SK-N-SH treated with all-trans-retinoic acid at 6 μM for 48 hours (cell line): ENCODE data around the gene STX18.
A peak's percentile ranks its signal among the peaks of the same experiment; 100 is the strongest.

ENCODE experiments used
- ATAC-seq: fragments of 200-7000 bp; cut with Tn5 transposase; 3 replicates; pipeline ENCODE4 v1.9.1; 2020; ENCODE audit warnings: mild to moderate bottlenecking, moderate library complexity
- ARNTL ChIP-seq: fragments of 450-650 bp; formaldehyde crosslinking; IDR thresholded peaks from 2 replicates; pipeline ENCODE4 v1.5.0; 2020; ENCODE audit warnings: low read depth, mild to moderate bottlenecking, moderate library complexity, borderline replicate concordance
- BACH2 ChIP-seq: fragments of 250-450 bp; sonication (Bioruptor Pico); IDR thresholded peaks from 2 replicates; pipeline ENCODE4 v1.9.0; 2021; ENCODE audit warnings: mild to moderate bottlenecking, borderline replicate concordance
- CSDC2 ChIP-seq: fragments of 250-450 bp; sonication (Bioruptor Pico); IDR thresholded peaks from 2 replicates; pipeline ENCODE4 v1.5.0; 2020; ENCODE audit warnings: mild to moderate bottlenecking, moderate library complexity
- ESRRG ChIP-seq: fragments of 250-450 bp; sonication (Bioruptor Pico); IDR thresholded peaks from 2 replicates; pipeline ENCODE4 v1.6.1; 2021; ENCODE audit warnings: mild to moderate bottlenecking
- GLIS3 ChIP-seq: fragments of 250-450 bp; sonication (Bioruptor Pico); IDR thresholded peaks from 2 replicates; pipeline ENCODE4 v1.5.0; 2020; ENCODE audit warnings: mild to moderate bottlenecking, moderate library complexity
- ISL1 ChIP-seq: fragments of 250-450 bp; sonication (Bioruptor Pico); IDR thresholded peaks from 2 replicates; pipeline ENCODE4 v2.1.2; 2022; ENCODE audit warnings: mild to moderate bottlenecking, moderate library complexity
- POU6F1 ChIP-seq: fragments of 250-450 bp; sonication (Bioruptor Pico); IDR thresholded peaks from 2 replicates; pipeline ENCODE4 v1.8.0; 2021; ENCODE audit warnings: low read depth, mild to moderate bottlenecking, moderate library complexity, borderline replicate concordance
- PPARA ChIP-seq: fragments of 250-450 bp; sonication (Bioruptor Pico); IDR thresholded peaks from 2 replicates; pipeline ENCODE4 v1.5.0; 2020; ENCODE audit warnings: mild to moderate bottlenecking, borderline replicate concordance
- RARB ChIP-seq: fragments of 250-450 bp; sonication (Bioruptor Pico); IDR thresholded peaks from 2 replicates; pipeline ENCODE4 v1.8.0; 2021; ENCODE audit warnings: mild to moderate bottlenecking, moderate library complexity
- SNAI2 ChIP-seq: fragments of 250-450 bp; sonication (Bioruptor Pico); IDR thresholded peaks from 2 replicates; pipeline ENCODE4 v1.5.0; 2020; ENCODE audit warnings: mild to moderate bottlenecking, moderate library complexity
- TCF4 ChIP-seq: fragments of 250-450 bp; sonication (Bioruptor Pico); IDR thresholded peaks from 2 replicates; pipeline ENCODE4 v1.8.0; 2021; ENCODE audit warnings: mild to moderate bottlenecking, moderate library complexity, borderline replicate concordance
- ZC3H10 ChIP-seq: fragments of 250-450 bp; sonication (Bioruptor Pico); IDR thresholded peaks from 2 replicates; pipeline ENCODE4 v1.5.1; 2021; ENCODE audit warnings: mild to moderate bottlenecking, moderate library complexity
- ZFP3 ChIP-seq: fragments of 250-450 bp; sonication (Bioruptor Pico); IDR thresholded peaks from 2 replicates; pipeline ENCODE4 v1.5.0; 2020; ENCODE audit warnings: mild to moderate bottlenecking, moderate library complexity
- ZFP30 ChIP-seq: fragments of 450-650 bp; formaldehyde crosslinking; IDR thresholded peaks from 2 replicates; pipeline ENCODE4 v1.5.0; 2022; ENCODE audit warnings: mild to moderate bottlenecking, moderate library complexity
- ZNF565 ChIP-seq: fragments of 450-650 bp; formaldehyde crosslinking; conservative IDR thresholded peaks from 2 replicates; pipeline ENCODE4 v1.5.0; 2020; ENCODE audit warnings: low read depth, mild to moderate bottlenecking, moderate library complexity
- ZNF70 ChIP-seq: fragments of 450-650 bp; formaldehyde crosslinking; IDR thresholded peaks from 2 replicates; pipeline ENCODE4 v1.5.0; 2020; ENCODE audit warnings: mild to moderate bottlenecking, moderate library complexity
- ZNF8 ChIP-seq: fragments of 450-650 bp; formaldehyde crosslinking; IDR thresholded peaks from 2 replicates; pipeline ENCODE4 v1.5.0; 2020; ENCODE audit warnings: mild to moderate bottlenecking, moderate library complexity
- TF ChIP-seq, protein P1 (sequence below): fragments of 250-450 bp; sonication (Bioruptor Pico); IDR thresholded peaks from 2 replicates; pipeline ENCODE4 v1.5.0; 2020; ENCODE audit warnings: mild to moderate bottlenecking, moderate library complexity
- TF ChIP-seq, protein P2 (sequence below): fragments of 250-450 bp; sonication (Bioruptor Pico); IDR thresholded peaks from 2 replicates; pipeline ENCODE4 v1.8.0; 2020; ENCODE audit warnings: mild to moderate bottlenecking, moderate library complexity, borderline replicate concordance
- TF ChIP-seq, protein P3 (sequence below): fragments of 250-450 bp; sonication (Bioruptor Pico); IDR thresholded peaks from 2 replicates; pipeline ENCODE4 v1.5.1; 2020; ENCODE audit warnings: low read depth, mild to moderate bottlenecking, moderate library complexity
- TF ChIP-seq, protein P4 (sequence below): fragments of 250-450 bp; sonication (Bioruptor Pico); IDR thresholded peaks from 2 replicates; pipeline ENCODE4 v1.5.1; 2021; ENCODE audit warnings: mild to moderate bottlenecking, moderate library complexity

Gene STX18

DNA sequence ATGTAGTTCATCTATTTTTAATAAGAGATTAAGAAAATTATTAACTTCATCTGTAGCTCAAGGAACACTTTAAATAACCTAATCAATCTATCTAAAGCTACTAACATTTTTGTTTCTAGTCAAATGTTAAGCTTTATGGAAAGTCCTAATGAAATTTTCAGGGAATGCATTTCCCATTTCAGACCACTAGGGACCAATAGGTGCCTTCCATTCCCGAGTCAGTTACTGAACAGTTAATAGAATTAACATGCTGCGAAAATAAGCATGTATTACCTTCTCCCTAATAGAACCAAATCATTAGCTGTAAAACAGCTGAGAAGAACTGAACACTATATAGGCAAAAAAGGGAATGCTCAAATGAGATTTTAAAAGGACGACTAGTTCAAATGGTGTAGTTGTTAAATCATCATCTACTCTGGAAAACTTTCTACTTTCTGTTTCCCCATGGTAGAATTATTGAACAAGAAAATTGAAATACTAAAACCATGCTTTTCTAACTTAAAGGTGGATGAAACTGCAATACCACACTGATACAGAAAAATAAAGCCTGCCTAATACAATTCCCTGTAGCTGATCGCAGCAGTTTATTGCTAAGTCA is 22.5 kb downstream of the STX18 start:
- ATAC-seq = peak; percentile 79
- no peak for TF ChIP-seq ZFP30 (CRISPR knock-in tag)
- TF ChIP-seq CSDC2 (CRISPR knock-in tag) = no peak
- no peak for TF ChIP-seq PPARA (CRISPR knock-in tag)
- TF ChIP-seq, protein P1, sequence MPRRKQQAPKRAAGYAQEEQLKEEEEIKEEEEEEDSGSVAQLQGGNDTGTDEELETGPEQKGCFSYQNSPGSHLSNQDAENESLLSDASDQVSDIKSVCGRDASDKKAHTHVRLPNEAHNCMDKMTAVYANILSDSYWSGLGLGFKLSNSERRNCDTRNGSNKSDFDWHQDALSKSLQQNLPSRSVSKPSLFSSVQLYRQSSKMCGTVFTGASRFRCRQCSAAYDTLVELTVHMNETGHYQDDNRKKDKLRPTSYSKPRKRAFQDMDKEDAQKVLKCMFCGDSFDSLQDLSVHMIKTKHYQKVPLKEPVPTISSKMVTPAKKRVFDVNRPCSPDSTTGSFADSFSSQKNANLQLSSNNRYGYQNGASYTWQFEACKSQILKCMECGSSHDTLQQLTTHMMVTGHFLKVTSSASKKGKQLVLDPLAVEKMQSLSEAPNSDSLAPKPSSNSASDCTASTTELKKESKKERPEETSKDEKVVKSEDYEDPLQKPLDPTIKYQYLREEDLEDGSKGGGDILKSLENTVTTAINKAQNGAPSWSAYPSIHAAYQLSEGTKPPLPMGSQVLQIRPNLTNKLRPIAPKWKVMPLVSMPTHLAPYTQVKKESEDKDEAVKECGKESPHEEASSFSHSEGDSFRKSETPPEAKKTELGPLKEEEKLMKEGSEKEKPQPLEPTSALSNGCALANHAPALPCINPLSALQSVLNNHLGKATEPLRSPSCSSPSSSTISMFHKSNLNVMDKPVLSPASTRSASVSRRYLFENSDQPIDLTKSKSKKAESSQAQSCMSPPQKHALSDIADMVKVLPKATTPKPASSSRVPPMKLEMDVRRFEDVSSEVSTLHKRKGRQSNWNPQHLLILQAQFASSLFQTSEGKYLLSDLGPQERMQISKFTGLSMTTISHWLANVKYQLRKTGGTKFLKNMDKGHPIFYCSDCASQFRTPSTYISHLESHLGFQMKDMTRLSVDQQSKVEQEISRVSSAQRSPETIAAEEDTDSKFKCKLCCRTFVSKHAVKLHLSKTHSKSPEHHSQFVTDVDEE (CRISPR knock-in tag) = no peak
- TF ChIP-seq TCF4 = no peak
- TF ChIP-seq SNAI2 = no peak
- TF ChIP-seq BACH2 (CRISPR knock-in tag) = no peak
- TF ChIP-seq ZFP3 = no peak
- TF ChIP-seq ARNTL (CRISPR knock-in tag) = no peak
- TF ChIP-seq GLIS3 (CRISPR knock-in tag) = no peak
- TF ChIP-seq, protein P2, sequence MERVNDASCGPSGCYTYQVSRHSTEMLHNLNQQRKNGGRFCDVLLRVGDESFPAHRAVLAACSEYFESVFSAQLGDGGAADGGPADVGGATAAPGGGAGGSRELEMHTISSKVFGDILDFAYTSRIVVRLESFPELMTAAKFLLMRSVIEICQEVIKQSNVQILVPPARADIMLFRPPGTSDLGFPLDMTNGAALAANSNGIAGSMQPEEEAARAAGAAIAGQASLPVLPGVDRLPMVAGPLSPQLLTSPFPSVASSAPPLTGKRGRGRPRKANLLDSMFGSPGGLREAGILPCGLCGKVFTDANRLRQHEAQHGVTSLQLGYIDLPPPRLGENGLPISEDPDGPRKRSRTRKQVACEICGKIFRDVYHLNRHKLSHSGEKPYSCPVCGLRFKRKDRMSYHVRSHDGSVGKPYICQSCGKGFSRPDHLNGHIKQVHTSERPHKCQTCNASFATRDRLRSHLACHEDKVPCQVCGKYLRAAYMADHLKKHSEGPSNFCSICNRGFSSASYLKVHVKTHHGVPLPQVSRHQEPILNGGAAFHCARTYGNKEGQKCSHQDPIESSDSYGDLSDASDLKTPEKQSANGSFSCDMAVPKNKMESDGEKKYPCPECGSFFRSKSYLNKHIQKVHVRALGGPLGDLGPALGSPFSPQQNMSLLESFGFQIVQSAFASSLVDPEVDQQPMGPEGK (CRISPR knock-in tag) = no peak
- no peak for TF ChIP-seq ZNF70 (CRISPR knock-in tag)
- no peak for TF ChIP-seq ZNF8
- TF ChIP-seq, protein P3, sequence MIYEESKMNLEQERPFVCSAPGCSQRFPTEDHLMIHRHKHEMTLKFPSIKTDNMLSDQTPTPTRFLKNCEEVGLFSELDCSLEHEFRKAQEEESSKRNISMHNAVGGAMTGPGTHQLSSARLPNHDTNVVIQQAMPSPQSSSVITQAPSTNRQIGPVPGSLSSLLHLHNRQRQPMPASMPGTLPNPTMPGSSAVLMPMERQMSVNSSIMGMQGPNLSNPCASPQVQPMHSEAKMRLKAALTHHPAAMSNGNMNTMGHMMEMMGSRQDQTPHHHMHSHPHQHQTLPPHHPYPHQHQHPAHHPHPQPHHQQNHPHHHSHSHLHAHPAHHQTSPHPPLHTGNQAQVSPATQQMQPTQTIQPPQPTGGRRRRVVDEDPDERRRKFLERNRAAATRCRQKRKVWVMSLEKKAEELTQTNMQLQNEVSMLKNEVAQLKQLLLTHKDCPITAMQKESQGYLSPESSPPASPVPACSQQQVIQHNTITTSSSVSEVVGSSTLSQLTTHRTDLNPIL (CRISPR knock-in tag) = no peak
- no peak for TF ChIP-seq ZC3H10 (CRISPR knock-in tag)
- TF ChIP-seq POU6F1 = no peak
- TF ChIP-seq, protein P4, sequence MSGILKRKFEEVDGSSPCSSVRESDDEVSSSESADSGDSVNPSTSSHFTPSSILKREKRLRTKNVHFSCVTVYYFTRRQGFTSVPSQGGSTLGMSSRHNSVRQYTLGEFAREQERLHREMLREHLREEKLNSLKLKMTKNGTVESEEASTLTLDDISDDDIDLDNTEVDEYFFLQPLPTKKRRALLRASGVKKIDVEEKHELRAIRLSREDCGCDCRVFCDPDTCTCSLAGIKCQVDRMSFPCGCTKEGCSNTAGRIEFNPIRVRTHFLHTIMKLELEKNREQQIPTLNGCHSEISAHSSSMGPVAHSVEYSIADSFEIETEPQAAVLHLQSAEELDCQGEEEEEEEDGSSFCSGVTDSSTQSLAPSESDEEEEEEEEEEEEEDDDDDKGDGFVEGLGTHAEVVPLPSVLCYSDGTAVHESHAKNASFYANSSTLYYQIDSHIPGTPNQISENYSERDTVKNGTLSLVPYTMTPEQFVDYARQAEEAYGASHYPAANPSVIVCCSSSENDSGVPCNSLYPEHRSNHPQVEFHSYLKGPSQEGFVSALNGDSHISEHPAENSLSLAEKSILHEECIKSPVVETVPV (CRISPR knock-in tag) = no peak
- TF ChIP-seq RARB (CRISPR knock-in tag) = no peak
- TF ChIP-seq ESRRG = no peak
- TF ChIP-seq ZNF565 (CRISPR knock-in tag) = no peak

DNA sequence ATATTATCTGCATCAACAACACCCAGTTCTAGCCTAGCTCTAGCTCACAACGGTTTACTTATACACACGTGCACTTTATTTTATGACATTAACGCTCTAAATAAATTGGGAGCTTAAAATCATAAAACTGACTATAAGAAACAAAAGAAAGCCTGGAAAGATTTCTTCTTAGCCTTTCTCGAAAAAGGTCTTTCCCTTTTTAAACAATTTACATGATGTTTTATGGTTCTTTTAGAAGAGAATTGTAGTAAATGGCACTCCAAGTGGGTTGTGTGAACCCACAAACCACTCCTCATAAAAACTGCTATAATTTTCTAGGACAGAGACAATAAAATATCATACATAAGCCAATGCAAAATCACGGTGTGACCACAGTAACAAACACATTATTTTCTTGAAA is 23.1 kb downstream of the STX18 start:
- no peak for ATAC-seq
- no peak for TF ChIP-seq ARNTL (CRISPR knock-in tag)
- no peak for TF ChIP-seq ISL1
- no peak for TF ChIP-seq ZNF565 (CRISPR knock-in tag)
- TF ChIP-seq POU6F1 = no peak
- TF ChIP-seq, protein P4 (CRISPR knock-in tag) = no peak
- no peak for TF ChIP-seq ZFP3
